Muscle of leg (tissue), 11 donors: ENCODE measurements around the gene IRS1. TPM values are rescaled to one million over a fixed set of nuclear protein-coding genes. Genes with fewer than 3 reads are reported as not detected.

ENCODE experiments used
- DNase-seq: peaks from one replicate; pipeline ENCODE4 v3.0.0; 2013
- H3K27ac ChIP-seq: one replicate; pipeline ENCODE4 v1.5.1; 2013; ENCODE audit warnings: mild to moderate bottlenecking, low read length, control low read depth
- H3K27me3 ChIP-seq: one replicate; pipeline ENCODE4 v1.6.1; 2013; ENCODE audit warnings: low read length; ENCODE audit not compliant: control insufficient read depth, insufficient read depth
- H3K36me3 ChIP-seq: one replicate; pipeline ENCODE4 v1.6.1; 2013; ENCODE audit warnings: low read length; ENCODE audit not compliant: control insufficient read depth, insufficient read depth
- H3K4me1 ChIP-seq: one replicate; pipeline ENCODE4 v1.6.1; 2013; ENCODE audit warnings: low read length; ENCODE audit not compliant: control insufficient read depth, insufficient read depth
- H3K4me3 ChIP-seq: one replicate; pipeline ENCODE4 v1.5.1; 2013; ENCODE audit warnings: low read length, control low read depth
- H3K9me3 ChIP-seq: replicated peaks from 2 replicates; pipeline ENCODE4 v1.6.1; 2013; ENCODE audit warnings: low read depth, low read length; ENCODE audit not compliant: control insufficient read depth
- WGBS: methylation state at CpG from one replicate; pipeline ENCODE4 v1.1.5; 2013; ENCODE audit warnings: missing lambda C conversion rate; ENCODE audit not compliant: insufficient coverage; 5-methylcytosine and 5-hydroxymethylcytosine counted together
- polyA plus RNA-seq, 8 donors: library from polyadenylated mRNA; unstranded; fragments of 120-200 nt; gene quantifications; one replicate each; pipeline versions ENCODE4 v1.2.1 to v1.2.3, GENCODE V29; 2013; ENCODE audit warnings: inconsistent platforms in 1 of 8, low replicate concordance in 1 of 8; ENCODE audit not compliant: insufficient read length in 8 of 8, insufficient read depth in 1 of 8
- total RNA-seq: library from RNA; stranded (reverse); fragments of 120-200 nt; gene quantifications from one replicate; pipeline ENCODE4 v1.2.4, GENCODE V29; 2013

The IRS1 gene
- total and polyA plus RNA-seq, 9 donors, result 9.2 to 22.1 (median 14.3) TPM

DNA sequence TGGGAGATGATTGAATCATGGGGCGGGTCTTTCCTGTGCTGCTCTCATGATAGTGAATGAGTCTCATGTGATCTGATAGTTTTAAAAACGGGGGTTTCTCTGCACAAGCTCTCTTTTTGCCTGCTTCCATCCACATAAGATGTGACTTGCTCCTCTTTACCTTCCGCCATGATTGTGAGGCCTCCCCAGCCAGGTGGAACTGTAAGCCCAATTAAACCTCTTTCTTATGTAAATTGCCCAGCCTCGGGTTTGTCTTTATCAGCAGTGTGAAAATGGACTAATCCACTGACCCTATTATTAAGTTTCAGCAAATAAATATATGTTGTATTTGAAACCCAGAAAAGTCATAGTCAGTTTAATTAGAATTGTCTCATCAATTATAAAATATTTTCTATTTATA lies 22.0 kb downstream of the IRS1 start:
- WGBS, result no CpG with 5 or more reads among the region's 4 CpGs
- H3K9me3 ChIP-seq, result peaks cover 6% of the 10 kb centered on the region
- no peak overlapping the region for H3K4me3 ChIP-seq
- no peaks in the 10 kb centered on the region for H3K27me3 ChIP-seq
- H3K36me3 ChIP-seq, result no peaks in the 10 kb centered on the region
- H3K4me1 ChIP-seq, result peaks cover 13% of the 10 kb centered on the region
- no peak overlapping the region for H3K27ac ChIP-seq
- DNase-seq, result no peak

DNA sequence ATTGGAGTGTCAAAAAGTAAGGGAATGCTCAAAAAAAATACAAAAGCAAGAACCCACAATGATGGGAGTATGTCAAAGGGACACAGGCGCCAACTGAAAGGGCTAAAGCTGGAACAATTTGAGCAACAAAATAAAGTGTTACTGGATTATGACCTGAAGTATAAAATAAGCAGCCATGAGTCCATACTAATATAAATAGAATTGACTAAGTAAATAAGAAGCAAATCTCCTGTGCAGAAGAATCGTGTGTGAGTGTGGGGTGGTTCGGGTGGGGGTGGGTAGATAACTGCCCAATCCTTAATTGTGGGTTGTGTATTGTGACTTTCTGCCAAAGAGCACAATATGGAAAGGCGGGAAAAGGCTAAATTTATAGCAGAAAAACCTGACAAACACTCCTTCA lies 23.5 kb downstream of the IRS1 start:
- H3K9me3 ChIP-seq, result peaks cover 6% of the 10 kb centered on the region
- H3K36me3 ChIP-seq, result no peaks in the 10 kb centered on the region
- no CpG with 5 or more reads among the region's 4 CpGs for WGBS
- no peak overlapping the region for H3K4me3 ChIP-seq
- H3K4me1 ChIP-seq, result peaks cover 6% of the 10 kb centered on the region
- no peak for DNase-seq
- H3K27ac ChIP-seq, result no peak overlapping the region
- H3K27me3 ChIP-seq, result no peaks in the 10 kb centered on the region

DNA sequence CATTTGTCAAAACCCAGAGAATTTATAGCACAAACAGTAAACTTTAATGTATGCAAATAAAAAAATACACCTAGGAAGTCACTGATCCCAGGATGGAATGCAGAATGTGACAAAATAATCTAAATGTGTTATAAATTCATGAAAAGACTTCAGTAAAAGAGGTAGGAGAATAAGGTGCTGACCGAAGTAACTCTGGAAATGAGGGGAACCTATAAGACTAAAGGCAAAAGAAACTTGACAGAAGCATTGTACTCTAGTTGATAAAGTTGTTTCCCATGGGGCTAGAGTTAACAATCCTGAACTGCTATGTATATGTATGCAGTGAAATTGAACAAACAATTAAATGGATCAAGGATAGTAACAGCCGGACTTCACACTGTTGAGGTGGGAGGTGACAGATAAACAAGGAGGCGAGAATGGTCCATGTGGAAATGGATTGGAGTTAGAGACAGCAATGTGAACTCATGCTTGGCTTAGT lies 24.5 kb downstream of the IRS1 start:
- peaks cover 6% of the 10 kb centered on the region for H3K9me3 ChIP-seq
- no peaks in the 10 kb centered on the region for H3K36me3 ChIP-seq
- H3K4me1 ChIP-seq, result peaks cover 6% of the 10 kb centered on the region
- WGBS, result 100% methylated on average over 1 of the region's 3 CpGs
- H3K27ac ChIP-seq, result no peak overlapping the region
- H3K27me3 ChIP-seq, result no peaks in the 10 kb centered on the region
- no peak for DNase-seq
- H3K4me3 ChIP-seq, result no peak overlapping the region

DNA sequence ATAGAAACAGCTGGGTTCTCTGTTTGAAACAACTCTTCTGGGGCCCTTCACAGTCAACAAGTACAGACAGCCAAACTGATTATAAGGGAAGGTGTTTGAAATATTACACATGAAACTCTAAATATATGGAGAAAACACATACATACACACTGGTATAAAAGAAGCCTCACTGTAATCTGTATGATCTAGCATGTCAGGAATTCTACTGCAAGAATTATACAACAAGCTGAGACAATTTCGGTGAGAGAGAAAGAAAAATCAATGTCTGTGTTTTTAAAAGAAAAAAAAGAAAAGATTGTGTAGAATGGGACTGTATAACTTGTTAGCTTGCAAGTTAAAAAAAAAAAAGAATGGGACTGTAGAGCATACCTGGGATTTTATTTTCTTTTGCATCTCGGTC lies 26.3 kb downstream of the IRS1 start:
- no peak overlapping the region for H3K4me3 ChIP-seq
- no peaks in the 10 kb centered on the region for H3K27me3 ChIP-seq
- peaks cover 6% of the 10 kb centered on the region for H3K9me3 ChIP-seq
- peaks cover 6% of the 10 kb centered on the region for H3K4me1 ChIP-seq
- no CpG with 5 or more reads among the region's 2 CpGs for WGBS
- DNase-seq, result no peak
- no peaks in the 10 kb centered on the region for H3K36me3 ChIP-seq
- peak overlapping the region; percentile 68 for H3K27ac ChIP-seq

GRCh38 chr2:226772389-226773179 lies 27.0 kb downstream of the IRS1 start:
- 60% methylated on average over 1 of the region's 3 CpGs for whole genome bisulfite sequencing
- Histone ChIP-seq H3K4me1 (peaks cover 9% of the 10 kb centered on the region), H3K36me3 (no peaks in the 10 kb centered on the region), H3K27me3 (no peaks in the 10 kb centered on the region), H3K9me3 (peaks cover 6% of the 10 kb centered on the region), H3K4me3 (no peak overlapping the region), H3K27ac (peak overlapping the region; percentile 68)
- peak; percentile 71 for DNase-seq

DNA sequence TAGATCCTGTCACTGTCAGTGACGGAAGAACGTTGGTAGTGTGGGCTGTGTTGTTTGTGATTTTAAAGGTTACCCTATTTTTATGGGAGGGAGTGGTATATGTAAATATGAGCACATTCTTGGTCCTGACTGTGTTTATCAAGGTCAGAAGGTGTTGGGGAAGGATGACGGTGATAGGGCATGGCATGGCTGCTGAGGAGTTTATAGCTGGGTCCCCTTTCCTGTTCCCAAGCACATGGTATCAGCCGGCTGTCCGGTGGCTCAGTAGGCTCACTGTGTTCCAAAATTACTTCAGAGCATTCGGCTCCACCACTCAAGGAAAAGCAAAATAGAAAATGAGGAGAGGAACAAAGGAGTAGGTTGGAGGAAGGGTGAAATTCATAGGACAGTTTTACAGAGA lies 28.6 kb downstream of the IRS1 start:
- Histone ChIP-seq H3K4me3 (no peak overlapping the region), H3K36me3 (no peaks in the 10 kb centered on the region), H3K27ac (no peak overlapping the region), H3K27me3 (no peaks in the 10 kb centered on the region), H3K9me3 (peaks cover 6% of the 10 kb centered on the region), H3K4me1 (peaks cover 9% of the 10 kb centered on the region)
- no peak for DNase-seq
- 100% methylated on average over 1 of the region's 6 CpGs for WGBS

DNA sequence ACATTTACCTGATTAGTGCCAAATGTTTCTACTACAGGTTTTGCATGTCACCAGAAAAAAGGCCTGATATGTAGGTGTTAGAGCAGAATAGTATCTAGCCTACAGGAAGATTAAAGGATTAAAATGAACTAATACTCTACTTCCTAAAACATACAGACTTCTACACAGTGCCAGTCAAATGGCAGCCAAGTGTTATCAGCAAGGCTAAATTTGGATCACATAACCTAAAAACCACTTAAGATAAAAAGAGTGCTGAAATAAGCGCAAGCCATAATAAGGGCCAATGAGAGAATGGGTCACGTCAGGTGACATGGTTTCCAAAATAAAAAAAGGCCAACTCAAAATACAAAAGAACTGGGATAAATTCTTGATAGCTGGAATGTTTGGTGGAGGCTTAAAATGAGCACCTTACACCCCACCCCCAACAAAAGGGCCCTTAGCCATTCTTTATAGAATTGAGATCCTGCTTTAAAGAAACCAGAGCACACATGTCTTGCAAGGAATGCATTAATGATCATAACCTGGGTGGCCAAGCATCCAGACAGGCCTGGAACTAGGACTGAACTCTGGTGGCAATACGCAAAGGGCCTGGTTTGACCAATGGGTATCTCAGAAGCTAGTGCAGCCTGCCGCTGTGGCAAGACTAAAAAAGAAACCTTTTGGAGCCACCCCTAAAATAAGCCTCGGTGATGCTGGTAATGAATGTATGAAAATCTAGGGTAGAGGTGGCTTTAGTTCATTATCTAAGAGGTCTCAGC lies 32.4 kb downstream of the IRS1 start:
- no peak overlapping the region for H3K27ac ChIP-seq
- no peaks in the 10 kb centered on the region for H3K36me3 ChIP-seq
- H3K9me3 ChIP-seq, result no peaks in the 10 kb centered on the region
- 100% methylated on average over 1 of the region's 5 CpGs for WGBS
- H3K27me3 ChIP-seq, result no peaks in the 10 kb centered on the region
- peaks cover 12% of the 10 kb centered on the region for H3K4me1 ChIP-seq
- no peak for DNase-seq
- H3K4me3 ChIP-seq, result no peak overlapping the region

DNA sequence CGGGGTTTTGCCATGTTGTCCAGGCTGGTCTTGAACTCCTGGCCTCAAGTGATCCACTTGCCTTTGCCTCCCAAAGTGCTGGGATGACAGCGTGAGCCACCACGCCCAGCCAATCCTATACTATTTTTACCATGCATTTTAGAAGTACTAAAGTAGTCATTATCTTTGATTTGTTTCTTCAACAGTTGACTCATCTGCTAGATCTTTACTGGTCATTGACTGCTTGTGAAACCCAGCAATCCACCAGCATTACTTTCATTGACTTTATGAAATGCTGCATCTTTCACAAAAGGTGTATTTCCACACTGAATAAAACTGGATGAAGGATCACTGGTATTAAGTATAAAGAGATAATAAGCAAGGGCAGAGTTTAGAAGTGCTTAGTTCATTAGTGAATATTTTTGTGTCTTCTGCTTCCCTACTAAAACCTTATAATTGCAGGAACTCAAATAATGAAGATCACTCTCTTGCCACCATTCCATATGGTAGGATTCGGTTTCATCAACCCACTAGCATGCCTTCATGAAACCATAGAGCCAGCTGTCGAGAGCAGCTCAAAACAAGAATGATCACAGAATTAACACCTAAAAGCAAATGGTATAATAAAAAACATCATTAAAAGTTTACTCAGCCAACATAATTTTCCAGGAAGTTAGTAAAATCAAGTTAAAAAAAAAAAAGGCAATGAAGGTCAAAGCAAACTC lies 33.1 kb downstream of the IRS1 start:
- WGBS, result 100% methylated on average over 1 of the region's 5 CpGs
- no peak for DNase-seq
- H3K36me3 ChIP-seq, result no peaks in the 10 kb centered on the region
- peaks cover 14% of the 10 kb centered on the region for H3K4me1 ChIP-seq
- H3K9me3 ChIP-seq, result no peaks in the 10 kb centered on the region
- no peak overlapping the region for H3K27ac ChIP-seq
- no peak overlapping the region for H3K4me3 ChIP-seq
- no peaks in the 10 kb centered on the region for H3K27me3 ChIP-seq

DNA sequence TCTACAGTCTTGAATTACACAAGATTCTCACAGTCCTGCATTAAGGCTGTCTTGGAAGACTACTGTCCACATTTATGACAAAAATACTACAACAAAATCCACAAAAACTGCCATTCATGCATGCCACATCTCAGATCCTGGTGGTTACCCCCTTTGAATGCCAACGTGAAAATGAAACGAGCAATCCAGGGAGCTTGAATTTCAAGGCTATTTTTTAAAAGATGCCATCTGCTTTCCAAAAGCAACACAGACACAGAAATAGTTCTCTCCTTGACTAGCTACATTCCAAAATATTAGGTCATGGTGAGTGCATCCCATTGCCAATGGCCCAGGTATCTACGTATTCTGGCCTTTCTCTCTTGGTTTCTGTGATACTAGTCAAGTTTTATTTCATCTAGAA lies 36.3 kb downstream of the IRS1 start:
- Histone ChIP-seq H3K4me1 (peaks cover 31% of the 10 kb centered on the region), H3K36me3 (no peaks in the 10 kb centered on the region), H3K9me3 (no peaks in the 10 kb centered on the region), H3K4me3 (no peak overlapping the region), H3K27ac (no peak overlapping the region), H3K27me3 (no peaks in the 10 kb centered on the region)
- no peak for DNase-seq
- 85% methylated on average over 2 of the region's 3 CpGs for WGBS

DNA sequence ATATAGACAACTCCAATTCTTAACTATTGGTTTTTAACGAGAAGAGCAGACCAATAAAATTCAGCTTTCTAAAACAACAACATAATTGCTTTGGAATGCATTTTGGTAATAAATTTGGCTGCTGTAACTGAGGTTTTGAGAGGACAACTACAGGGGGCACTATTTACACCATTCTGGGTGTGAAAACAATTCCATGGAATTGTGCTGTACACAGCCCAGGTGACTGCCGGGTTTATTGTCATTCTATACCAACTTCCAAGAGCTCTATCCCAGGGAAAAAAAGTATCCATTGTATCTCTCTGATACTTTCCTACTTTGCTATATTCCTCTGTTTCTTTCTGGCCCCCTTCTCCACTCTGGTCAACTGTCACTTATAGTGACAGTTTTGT lies 38.4 kb downstream of the IRS1 start:
- H3K4me1 ChIP-seq, result peaks cover 29% of the 10 kb centered on the region
- no CpG with 5 or more reads among the region's 2 CpGs for WGBS

More for the DNA sequence above, 38.4 kb downstream of the IRS1 start:
- no peaks in the 10 kb centered on the region for H3K27me3 ChIP-seq
- no peak overlapping the region for H3K4me3 ChIP-seq
- no peak for DNase-seq
- H3K36me3 ChIP-seq, result no peaks in the 10 kb centered on the region
- no peaks in the 10 kb centered on the region for H3K9me3 ChIP-seq
- H3K27ac ChIP-seq, result peak overlapping the region; percentile 80
